ENCODE measurements around the gene SASH1.

Gene SASH1

DNA sequence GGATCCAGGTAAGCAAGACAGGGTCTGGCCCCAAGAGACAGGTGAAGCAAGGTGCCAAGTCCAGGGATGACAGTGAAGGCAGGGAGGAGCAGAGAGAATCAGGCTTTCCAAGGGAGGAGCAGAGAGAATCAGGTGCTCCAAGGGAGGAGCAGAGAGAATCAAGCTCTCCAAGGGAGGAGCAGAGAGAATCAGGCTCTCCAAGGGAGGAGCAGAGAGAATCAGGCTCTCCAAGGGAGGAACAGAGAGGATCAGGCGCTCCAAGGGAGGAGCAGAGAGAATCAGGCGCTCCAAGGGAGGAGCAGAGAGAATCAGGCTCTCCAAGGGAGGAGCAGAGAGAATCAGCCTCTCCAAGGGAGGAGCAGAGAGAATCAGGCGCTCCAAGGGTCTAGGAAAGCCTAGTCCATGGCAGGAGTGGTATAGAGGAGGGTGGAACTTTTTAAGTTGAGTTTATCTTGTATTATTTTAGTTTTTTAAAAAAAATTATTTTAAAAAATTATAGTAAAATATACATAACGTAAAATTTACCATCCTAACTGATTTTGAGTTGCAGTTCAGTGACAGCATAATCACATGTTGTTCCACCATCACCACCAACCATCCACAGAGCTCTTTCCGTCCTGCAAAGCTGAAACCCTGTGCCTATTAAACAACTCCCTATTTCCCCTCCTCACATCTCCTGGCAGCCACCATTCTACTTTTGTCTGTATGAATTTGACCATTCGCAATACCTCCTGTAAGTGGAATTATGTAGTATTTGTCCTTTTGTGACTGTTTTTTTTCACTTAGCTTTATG is 64.1 kb downstream of the SASH1 start:
- DNase-seq (ENCODE audit: low read depth) = no peak

DNA sequence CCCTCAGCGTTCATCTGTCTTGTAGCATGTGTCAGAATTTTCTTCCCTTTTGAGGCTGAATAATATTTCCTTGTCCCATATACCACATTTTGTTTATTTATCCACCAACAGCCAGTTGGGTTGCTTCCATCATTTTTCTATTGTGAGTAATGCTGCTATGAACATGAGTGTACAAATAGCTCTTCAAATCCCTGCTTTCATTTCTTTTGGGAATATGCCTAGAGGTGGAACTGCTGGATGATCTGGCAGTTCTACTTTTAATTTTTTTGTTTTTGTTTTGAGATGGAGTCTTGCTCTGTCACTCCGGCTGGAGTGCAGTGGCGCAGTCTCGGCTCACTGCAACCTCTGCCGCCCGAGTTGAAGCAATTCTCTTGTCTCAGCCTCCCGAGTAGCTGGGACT is 64.7 kb downstream of the SASH1 start:
- DNase-seq (ENCODE audit: low read depth) = no peak

DNA sequence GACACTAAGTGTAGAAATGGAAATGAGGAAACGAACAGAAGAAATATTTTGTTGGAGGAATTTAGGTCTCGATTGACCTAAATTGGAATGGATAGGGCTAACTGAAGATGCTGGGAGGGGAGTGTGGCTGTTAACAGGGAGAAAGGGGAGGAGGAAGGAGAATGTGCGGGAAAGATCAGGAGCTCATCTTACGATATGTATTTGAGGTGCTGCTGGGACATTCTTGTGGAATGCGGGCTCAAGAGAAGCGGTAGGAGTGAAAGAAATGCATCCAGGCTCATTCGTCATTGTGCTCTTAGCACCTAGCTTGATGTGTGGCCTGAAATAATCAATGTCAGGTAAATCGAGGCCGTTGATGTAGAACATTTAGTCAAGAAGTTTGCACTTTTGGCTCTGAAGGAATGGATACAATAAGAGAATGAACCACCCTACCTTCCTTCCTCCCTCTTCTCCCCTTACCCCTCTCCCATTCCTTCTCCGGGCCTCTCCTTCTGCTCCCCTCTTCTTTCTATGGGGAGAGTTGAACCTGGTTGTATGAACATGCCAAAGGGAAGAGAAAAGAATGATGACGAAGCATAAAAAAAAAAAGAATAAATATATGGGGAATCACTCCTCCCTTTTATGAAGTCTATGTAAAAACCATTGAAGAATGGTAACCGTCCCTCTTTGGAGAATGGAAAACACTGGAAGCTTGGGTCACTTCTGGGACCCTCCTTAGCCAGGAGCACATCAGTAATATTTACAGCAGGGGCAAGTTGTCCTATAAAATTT is 70.9 kb downstream of the SASH1 start:
- DNase-seq (ENCODE audit: low read depth) = no peak

DNA sequence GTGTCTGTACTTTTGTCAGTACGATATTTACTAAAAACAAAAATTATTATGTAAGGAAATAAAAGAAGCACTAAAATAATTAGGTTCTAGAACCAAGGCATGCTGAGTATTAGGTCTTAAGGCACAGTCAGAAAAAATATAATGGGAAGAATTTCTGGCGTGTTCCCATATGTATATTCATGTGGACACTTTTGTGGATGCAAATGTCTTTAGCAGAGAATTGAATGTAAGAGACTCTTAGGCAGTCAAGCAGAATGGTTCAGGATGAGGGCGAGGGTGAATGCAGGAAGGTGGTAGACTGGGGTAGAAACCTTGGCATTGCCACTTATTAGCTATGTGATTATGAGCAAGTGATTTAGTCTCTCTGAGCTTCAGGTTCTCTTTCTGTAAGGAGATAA is 71.5 kb downstream of the SASH1 start:
- DNase-seq (ENCODE audit: low read depth) = no peak

DNA sequence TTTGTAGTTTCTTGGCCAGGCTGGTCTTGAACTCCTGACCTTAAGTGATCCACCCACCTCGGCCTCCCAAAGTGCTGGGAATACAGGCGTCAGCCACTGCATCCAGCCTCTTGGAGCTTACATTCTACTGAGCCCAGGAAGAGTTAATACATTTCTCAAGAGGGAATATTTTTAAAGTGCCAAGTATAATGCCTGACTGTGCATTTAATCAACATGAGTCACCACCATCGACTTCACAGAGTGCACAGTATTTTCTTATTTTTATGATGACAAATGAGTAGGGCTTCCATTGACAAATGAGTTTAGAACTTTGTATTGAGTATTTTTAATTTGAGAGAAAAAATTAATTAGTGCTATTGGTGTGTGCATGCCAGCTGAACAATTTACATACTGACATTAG is 72.2 kb downstream of the SASH1 start:
- no peak for DNase-seq (ENCODE audit: low read depth)

DNA sequence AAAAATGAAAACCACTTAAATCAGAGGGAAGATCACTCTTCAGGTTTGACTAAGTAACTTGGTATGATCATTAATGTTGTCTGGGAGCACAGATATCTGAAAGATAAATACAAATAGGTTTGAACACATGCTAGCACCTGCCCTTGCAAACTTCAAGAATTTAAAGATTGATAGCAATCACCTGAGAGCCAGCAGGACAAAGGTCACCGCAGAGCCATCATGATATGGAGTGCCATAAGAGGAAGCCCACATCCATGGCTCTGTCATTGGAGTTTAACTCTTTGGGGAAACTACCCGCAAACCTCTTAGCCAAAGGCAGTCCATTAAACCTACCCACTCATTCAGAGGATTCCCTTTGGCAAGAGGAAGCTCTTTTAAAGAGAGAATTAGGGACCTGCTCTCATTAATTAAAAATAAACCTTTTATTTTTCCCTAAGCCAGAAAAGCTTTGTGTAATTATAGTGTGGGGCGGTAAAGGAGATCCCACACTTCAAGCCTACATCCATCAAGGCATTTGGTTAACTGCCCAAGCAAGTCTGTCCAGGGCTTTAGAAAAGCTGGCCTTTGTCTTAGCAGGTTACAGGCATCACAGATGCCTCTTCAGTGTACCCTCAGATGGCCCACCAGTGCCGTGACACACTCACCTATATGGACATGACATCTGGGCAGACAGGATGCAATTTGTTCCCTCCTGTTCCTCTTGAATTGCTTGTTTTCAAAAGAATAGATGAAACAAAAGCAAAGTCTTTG is 73.0 kb downstream of the SASH1 start:
- DNase-seq (ENCODE audit: low read depth) = no peak

DNA sequence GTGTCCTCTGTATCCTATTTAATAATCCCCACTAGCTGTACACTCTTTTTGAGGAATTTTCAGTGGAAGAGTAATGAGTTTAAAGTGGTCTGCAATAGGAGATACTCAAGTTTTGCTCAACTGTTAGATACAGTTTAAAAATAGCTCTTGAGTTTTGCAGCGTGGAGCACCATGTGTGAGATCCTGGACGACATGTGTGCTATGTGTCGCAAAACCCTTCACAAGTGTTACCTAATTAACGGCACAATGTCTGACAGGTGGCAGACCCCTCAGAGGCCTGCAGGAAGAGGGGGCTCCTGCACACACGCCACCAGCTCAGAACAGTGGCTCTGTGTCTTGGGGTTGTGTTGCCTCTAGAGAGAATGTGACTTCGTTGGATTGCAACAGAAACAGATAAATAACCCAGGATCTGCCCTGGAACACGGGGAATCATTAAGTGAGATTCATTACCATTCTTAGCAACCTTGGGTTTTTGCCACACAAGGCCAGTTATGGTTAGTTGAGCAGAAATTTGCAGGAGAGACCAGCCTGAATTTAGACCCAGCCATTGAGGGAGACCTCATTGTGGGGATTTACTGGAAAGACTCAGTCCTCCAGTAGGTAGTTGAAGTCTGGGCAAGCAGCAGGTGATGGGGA is 73.8 kb downstream of the SASH1 start:
- DNase-seq (ENCODE audit: low read depth) = no peak

DNA sequence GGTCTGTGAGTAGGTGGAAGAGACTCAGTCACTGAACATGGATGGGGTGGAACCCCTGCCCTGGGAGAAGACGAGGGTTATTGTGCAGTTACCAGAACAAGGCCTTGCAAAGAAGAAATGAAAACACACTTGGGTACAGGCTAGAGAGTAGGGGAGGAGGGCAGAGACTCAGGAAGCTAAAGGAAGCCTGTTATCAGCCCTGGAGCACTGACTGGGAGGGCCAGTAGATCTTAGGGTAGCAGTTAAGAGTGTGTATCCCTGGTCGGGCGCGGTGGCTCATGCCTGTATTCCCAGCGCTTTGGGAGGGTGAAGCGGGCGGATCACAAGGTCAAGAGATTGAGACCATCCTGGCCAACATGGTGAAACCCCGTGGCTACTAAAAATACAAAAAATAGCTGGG is 74.4 kb downstream of the SASH1 start:
- no peak for DNase-seq (ENCODE audit: low read depth)

DNA sequence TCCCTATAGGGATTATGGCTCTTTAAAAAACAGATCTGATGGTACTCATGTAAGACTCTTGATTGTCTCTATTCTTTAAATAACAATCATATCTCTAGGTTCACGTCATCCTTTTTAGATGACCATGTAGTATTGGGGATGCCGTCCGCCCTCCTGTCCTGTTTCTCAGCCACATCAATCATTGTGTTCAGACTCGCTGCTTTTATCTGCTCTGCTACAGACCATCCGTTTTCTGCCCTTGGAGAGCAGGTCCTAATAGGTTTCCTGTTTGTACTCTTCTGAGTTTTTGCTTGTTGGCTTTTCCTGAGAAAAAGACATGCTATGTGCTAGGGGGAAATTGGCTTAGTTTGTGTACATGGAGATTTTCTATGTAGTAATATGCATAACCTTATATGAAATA is 76.8 kb downstream of the SASH1 start:
- no peak for DNase-seq (ENCODE audit: low read depth)

DNA sequence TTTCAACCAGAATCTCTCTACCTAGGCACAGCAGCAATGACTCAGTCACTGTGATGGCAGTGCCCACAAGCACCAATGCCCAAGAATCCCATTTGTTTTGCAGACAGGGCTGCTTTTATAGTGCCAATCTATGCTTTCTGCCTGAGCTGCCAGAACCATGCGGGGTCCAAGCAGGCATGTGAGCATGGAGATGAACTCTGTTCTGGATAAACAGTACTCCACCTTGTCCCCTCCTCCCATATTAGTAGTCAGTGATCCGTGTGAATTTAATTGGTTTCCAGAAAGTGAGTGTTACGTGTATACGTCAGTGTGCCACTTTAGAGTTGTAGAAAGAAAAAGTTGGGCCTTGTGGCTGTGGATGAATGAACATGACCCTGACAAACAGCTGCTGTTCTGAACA is 79.4 kb downstream of the SASH1 start:
- no peak for DNase-seq (ENCODE audit: low read depth)

DNA sequence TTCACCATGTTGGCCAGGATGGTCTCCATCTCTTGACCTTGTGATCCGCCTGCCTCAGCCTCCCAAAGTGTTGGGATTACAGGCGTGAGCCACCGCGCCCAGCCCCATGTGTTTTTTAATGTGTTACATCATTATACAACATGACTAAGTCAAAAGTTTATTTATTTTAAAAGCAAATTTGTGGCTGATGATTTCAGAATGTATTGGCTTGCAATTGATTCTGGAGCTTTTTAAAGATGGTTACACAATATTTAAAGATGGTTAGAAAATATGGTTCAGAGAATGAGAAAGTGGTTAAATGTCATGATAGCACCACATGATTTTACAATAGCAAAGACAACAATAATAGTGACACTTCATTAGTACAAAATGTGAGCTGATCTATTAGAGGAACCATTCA is 80.5 kb downstream of the SASH1 start:
- DNase-seq (ENCODE audit: low read depth) = no peak

DNA sequence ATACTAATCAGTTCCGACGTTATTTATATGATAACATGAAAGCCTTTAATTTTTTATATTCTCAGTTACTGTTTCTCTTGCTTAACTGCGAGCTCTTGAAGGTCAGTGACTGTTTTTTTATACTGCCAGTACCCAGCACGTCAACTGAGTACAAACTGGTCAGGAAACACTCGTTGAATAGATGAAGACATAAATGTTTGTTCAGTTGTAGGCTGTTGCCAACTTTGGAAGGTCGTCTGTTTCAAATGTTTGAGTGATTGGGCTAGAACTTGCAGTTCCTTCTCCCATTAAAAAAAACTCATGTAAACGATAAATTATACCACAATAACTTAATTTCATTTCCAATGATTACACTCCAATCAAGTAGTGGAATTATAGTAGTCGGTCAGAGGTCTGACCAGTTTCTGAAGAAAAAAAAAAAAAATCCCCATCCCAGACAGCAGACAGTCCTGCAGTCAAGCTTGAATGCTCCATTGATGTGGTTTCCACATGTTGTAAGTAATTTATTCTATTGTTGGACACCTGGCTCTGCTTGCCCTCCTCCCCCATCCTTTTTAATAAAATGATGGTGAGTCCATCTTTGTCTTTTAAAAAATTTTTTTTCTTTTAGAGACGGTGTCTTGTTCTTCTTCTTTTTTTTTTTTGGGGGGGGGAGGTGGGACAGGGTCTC is 81.1 kb downstream of the SASH1 start:
- no peak for DNase-seq (ENCODE audit: low read depth)

DNA sequence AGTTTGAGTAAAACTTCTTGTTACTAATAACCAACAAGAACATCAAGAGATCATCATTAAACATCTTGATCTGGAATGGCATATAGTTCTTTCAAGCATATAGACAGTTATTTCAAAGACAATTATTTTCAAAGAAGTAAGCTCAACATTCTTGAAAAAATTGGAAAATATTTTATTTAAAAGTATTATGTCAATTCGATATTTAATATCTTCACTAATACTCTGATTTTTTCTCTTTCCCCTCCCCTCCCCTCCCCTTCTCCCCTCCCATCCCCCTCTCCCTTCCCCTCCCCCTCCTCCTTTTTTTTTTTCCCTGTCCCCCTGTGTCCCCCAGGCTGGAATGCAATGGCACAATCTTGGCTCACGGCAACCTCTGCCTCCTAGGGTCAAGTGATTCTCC is 82.8 kb downstream of the SASH1 start:
- DNase-seq (ENCODE audit: low read depth) = no peak

DNA sequence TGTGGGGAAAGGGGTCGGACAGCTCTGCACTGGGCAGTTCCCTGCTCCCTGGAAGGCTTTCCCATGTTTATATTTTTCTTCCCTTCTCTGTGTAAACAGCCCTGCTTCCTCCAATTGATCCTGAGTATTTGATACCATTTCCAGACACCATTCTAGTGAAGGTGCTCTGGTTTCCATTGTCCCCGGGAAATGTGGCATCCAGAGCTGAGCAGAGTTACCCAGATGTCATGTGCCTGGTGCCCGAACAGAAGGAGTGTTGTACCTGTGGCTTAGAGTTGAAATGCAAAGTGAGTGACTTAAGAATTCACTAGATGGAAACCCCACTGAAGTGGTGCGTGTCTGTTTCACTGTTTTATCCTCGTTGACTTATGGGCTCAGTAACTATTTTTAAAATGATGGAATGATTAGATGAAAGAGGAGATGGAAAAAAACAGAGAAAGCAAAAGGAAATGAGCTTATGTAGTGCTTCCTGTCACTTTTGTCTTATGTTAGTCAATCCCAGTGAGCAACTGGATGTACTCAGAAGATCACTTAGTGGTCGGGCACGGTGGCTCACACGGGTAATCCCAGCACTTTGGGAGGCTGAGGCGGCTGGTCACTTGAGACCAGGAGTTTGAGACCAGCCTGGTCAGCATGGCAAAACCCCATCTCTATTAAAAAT is 83.8 kb downstream of the SASH1 start:
- no peak for DNase-seq (ENCODE audit: low read depth)

DNA sequence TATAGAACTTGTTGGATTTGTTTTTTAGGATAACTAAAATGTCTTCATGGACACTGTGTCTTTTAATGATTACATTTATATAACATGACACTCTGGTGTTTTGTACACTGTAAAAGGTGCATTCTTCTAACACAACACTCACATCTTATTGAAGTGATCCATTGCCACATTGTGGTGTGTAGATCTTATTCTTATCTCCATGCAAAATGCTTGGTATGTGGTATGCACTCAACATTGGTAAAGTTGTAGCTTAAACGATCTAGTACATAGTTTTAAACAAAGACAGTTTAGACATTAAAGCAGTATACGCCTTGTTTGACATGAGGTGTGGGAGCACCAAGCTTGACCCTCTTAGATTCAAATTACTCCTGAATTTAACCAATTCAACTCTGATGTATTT is 84.7 kb downstream of the SASH1 start:
- DNase-seq (ENCODE audit: low read depth) = no peak

DNA sequence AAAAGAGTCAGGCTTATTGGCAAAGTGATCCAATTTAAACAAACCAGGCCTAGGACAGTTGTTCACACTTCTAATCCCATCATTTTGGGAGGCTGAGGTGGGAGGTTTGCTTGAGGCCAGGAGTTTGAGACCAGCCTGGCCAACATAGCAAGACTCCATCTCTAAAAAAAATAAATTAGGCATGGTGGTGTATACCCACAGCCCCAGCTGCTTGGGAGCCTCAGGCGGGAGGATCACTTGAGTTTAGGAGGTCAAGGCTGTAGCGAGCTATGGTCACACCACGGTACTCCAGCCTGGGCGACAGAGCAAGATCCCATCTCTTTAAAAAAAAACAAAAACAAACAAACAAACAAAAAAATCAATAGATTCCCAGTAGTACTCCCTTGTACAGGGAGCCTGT is 86.8 kb downstream of the SASH1 start:
- DNase-seq (ENCODE audit: low read depth) = no peak

DNA sequence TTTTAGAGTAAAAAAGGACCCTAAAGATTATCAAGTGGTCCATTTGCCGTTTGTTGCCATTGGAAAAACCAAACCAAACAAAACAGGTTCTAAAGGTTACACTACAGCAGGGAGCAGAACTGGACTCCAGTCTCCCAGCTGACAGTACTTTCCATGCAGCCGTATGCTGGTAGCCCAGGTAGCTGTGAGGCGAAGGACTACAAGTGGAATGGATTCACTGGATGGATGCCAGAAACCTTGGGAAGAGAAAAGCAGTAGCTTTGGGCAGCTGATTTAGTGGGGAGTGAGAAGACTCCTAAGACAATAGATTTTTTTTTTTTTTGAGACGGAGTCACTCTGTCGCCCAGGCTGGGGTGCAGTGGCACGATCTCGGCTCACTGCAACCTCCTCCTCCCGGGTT is 88.3 kb downstream of the SASH1 start:
- no peak for DNase-seq (ENCODE audit: low read depth)

DNA sequence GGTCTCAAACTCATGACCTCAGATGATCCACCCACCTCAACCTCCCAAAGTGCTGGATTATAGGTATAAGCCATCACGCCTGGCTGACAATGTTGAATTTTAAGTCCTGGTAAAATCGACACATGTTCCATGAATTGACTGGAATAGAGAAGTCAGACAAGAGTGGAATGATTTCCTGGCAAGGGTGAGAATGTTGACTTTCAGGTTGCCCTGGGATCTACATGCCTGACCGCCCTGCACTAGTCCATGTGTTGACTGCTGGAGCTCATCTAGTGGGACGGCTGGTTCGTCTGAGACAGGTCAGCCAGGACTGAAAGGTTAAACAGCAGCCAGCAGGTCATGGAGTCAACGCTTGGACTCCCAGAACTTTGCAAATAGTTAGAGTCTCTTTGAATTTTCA is 88.8 kb downstream of the SASH1 start:
- no peak for DNase-seq (ENCODE audit: low read depth)

DNA sequence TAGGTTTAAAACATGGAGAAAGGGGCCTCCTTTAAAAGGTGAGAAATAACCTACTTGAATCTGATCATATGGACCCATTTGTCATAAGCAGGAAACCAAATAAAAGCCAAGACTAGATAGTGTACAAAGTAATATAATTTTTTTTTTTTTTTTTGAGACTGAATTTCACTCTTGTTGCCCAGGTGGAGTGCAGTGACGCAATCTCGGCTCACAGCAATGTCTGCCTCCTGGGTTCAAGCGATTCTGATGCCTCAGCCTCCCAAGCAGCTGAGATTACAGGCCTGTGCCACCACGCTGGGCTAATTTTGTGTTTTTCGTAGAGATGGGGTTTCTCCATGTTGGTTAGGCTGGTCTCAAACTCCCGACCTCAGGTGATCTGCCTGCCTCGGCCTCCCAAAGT is 89.2 kb downstream of the SASH1 start:
- no peak for DNase-seq (ENCODE audit: low read depth)

DNA sequence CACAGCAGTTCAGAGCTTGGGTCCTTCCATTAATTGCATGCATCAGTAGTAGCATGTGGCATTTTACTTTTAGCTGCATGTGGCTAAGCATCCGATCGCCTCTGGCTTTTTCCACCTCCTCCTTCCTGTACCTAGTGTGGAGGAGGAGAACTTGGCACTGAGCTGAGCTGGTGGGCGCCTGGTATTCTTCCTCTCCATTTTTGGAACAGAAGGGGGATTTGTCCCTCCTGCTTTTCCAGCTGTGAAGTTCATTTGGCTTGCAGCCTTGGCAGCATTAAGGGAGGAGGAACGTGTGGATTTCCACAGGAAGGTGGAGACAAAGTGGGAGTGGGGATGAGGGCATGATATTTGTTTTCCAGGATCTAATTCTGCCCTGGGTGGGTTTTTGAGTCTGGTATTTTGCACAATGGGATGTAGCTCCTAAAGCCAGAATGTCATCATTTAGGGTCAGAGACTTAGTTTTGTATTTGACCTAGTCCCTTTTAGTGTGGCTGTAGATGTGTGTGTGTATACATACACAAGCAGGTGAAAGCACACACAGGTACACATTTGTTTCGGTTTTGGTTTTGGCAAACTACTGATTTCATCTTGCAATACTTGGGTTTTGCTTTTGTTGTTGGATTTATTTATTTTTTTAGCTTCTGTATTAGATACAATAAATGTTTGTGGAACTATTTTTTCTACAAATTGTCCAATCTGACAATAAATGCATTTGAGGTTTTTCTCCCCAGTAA is 90.0 kb downstream of the SASH1 start:
- no peak for DNase-seq (ENCODE audit: low read depth)

DNA sequence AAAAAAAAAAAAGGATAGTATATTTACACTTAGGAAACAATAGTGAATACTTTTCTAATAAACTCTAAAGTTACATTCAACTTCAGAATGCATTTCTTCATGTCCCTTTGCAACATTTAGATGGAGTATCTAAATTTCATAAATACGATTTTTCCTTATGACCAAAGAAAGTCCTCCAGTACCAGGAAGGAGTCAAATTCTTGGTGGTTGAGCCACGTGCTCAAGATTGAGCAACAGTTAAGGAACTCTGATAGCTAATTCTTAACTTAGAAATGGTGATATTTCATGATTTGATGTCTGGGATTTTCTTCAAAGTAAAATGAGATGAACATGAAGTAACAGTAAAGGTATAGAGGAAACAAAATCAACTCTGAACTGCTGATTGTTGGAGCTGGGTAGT is 92.7 kb downstream of the SASH1 start:
- DNase-seq (ENCODE audit: low read depth) = no peak
